Activated gamma-delta T cell treated with Interleukin-2 at 50 U/mL for 16 hours (primary cell): ENCODE measurements around the gene TMEM243.
A peak's percentile ranks its signal among the peaks of the same experiment; 100 is the strongest.
"Not testable (repeated sequence)": the region's sequence is repeated elsewhere in the genome, so short reads cannot be mapped to it uniquely, and the experiment has no call there.

Source experiments
- DNase-seq: peaks from one replicate; pipeline ENCODE4 v3.0.0-alpha.2; 2020

Gene TMEM243, protein sequence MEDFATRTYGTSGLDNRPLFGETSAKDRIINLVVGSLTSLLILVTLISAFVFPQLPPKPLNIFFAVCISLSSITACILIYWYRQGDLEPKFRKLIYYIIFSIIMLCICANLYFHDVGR

DNA sequence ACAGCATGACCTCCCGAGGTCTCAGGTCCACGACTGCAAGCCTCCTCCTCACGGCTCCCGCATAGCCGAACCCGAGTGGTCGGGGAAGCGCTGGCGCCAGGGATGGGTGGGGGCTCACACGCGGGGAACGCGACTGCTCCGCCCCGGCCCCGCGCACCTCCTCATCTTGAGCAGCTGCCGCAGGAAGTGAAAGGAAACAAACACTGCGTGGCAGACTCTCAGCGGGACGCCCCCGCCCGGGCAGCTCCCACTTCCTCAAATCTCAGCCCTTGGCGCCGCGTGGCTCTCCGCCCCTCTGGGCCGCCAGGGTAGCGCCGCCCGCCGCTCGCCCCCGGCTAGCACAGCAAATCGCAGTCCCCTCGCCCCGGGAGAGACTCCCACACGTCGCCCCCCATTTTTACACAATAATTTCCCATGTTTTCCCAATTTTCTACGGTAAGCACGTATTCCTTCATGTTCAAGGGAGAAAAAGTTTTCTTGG, at the start of gene TMEM243:
TSS of gene TMEM243 (minus strand) at position 188 of the 481 bp plus-strand sequence. CDS start 229 bp downstream, outside the sequence.
- DNase-seq = peak; percentile 78

DNA sequence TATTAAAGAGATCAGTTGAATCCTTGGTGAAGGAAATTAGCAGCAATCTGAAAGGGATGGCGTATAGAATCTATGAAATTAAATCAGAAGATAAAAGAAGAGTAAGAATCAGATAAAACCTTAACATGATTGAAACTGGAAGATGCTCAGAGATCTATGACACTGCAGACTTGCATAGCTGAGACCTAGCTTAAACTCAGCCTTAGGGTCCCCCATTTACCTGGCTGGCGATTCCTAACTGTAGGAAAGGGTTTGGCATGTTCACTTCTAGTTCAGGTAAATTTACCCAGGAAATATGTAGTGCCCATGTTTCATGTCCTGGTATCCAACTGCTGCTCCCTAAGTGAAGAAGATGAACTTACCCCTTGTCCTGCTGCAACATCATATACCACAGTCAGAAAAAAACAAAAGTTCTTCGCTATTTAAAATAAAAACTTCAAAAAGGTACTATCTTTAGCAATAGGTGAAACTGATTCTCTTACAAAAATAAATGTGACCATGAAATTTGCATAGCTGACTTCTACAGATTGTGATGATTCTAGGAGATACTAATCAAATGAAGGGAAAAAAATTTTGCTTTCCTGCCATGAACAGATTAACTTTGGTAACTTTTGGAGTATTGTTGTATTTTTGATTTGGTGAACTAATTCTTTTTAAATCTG, 47.8 kb upstream of the TMEM243 start:
- DNase-seq = no peak

DNA sequence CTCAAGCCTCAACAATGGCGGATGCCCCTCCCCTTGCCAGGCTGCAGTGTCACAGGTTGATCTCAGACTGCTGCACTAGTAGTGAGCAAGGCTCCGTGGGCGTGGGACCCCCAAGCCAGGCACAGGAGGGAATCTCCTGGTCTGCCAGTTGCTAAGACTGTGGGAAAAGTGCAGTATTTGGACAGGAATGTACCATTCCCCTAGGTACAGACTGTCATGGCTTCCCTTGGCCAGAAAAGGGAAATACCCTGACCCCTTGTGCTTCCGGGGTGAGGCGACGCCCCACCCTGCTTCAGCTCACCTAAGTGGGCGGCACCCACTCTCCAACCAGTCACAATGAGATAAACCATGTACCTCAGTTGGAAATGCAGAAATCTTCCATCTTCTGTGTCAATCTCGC, 44.0 kb upstream of the TMEM243 start:
- no peak for DNase-seq

DNA sequence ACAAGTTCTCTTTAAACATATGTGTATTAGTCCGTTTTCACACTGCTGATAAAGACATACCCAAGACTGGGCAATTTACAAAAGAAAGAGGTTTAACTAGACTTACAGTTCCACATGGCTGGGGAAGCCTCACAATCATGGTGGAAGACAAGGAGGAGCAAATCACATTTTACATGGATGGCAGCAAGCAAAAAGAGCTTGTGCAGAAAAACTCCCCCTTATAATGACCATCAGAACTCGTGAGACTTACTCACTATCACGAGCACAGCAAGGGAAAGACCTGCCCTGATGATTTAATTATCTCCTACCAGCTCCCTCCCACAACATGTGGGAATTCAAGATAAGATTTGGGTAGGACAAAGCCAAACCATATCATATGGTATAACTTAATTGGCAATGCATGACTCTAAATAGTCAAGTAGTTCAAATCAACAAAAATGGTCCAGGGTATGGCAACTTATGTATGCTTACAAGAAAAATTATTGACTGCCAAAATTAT, 34.1 kb upstream of the TMEM243 start:
- no peak for DNase-seq

DNA sequence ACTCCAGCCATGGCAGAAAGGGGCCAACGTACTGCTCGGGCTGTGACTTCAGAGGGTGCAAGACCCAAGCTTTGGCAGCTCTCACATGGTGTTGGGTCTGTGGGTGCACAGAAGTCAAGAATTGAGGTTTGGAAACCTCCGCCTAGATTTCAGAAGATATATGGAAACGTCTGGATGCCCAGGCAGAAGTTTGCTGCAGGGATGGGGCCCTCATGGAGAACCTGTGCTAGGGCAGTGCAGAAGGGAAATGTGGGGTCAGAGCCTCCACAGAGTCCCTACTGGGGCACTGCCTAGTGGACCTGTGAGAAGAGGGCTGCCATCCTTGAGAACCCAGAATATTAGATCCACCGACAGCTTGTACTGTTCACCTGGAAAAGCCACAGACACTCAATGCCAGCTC, 26.1 kb upstream of the TMEM243 start:
- not testable (repeated sequence) for DNase-seq

DNA sequence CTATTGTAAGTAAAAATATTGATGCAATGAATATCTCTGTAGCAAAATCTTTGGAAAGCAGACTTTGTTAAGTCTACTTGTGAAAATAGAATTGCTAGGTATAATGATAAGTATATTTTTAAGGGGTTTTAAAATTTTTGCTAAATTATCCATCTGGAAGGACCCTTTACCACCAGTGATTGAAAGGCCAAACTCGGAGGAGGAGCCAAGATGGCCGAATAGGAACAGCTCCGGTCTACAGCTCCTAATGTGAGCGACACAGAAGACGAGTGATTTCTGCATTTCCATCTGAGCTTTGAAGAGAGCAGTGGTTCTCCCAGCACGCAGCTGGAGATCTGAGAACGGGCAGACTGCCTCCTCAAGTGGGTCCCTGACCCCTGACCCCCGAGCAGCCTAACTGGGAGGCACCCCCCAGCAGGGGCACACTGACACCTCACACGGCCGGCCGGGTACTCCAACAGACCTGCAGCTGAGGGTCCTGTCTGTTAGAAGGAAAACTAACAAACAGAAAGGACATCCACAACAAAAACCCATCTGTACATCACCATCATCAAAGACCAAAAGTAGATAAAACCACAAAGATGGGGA, 19.0 kb upstream of the TMEM243 start:
- not testable (repeated sequence) for DNase-seq

DNA sequence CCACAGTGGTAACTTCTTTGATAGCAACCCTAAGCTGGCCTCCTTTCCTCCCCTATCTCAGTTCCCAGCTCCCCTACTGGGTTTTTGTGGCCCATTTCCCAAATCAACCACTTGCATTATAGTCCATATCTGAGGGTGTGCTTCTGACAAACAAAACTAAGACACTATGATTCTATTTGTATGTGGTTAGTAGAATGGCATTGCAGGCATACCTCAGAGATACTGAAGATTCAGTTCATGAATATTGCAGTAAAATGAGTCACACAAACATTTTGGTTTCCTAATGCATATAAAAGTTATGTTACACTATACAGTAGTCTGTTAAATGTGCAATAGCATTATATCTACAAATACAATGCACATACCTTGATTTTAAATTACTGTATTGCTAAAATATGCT, 15.4 kb upstream of the TMEM243 start:
- no peak for DNase-seq

DNA sequence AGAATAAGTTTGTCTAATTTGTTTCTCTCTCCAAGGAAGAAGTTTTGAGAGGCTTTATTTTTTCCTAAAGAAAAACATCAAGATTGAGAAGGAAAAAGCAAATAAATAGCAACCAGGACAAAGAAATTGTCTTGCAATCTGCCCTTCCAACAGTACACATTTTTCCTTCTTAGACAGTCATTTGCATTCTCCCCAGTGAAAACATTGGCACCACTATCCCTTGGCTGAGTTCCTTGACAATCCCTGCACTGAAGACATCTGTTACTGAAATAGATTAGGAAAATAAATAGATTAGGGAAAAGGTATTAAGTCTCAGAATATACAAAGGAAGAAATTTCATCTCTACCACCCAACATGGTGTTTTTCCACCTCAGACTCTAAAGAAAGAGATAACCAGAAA, 12.2 kb upstream of the TMEM243 start:
- DNase-seq = no peak

DNA sequence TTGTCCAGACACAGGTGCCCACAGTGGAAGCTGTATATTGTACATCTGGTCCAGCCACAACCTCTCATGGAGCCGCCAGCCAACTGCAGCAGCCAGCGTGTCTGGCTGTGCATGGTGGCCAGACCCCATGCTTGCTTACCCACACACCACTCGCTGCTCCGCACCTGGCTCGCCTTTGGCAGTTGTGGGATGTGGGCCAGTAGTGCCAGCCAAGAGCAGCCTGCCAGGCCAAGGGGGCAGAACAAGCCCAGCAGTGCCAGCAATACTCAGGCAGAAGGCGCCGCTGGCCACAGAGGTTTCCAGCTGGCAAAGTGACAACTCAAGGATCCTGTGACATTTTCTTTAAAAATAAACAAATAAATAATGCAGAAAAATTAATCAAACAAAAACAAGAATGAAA, 11.7 kb upstream of the TMEM243 start:
- DNase-seq = no peak

DNA sequence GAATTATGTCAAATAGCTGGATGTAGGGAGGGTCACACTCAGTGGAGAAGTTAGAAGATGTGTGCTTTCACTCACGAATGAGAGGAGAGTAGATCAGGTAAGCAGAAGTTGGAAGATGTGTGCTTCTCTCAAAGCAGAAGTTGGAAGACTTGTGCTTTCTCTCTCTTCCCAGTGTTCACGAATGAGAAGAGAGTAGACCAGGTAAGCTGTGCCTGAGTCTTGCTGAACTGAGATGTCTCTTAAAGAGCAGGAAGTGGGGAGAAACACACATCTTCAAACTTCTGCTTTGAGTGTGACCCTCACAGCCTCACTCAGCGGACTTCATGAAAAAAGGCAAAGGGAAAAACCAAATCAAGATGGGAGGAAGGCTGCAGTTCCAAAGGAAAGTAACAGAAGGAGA, 7.0 kb upstream of the TMEM243 start:
- DNase-seq = no peak

DNA sequence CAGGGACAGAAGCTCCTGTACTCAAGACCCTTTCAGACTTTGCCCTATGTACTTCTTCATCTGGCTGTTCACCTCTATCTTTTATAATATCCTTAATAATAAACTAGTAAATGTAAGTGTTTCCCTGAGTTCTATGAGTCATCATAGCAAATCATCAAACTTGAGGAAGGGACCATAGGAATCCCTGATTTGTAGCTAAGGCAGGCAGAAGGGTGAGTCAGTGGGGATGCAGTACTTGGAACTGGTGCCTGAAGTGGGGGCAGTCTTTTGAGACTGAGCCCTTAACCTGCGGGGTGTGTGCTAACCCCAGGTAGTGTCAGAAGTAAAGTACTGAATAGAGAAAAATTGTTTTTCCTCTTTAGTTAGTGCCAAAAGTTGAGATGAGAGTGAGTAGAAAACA, 6.2 kb upstream of the TMEM243 start:
- no peak for DNase-seq

DNA sequence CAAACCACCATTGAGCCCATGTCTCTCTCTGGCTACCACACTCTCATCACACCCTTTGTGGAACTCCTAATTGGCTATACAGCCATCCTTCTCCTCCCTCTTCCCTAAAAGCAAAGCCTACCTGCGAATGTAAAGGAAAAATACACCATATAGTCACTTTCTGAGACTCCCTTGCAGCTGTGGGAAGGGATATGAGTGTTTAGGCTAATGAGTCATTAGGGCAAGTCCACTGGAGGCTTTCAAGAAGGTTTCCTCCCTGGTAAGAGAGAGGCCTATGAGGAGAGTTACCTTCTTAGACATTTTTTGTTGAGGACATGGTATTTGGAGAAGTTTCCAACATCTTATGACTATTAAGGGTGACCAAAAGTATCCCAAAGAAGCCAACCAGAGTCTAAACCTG, 4.1 kb upstream of the TMEM243 start:
- no peak for DNase-seq

DNA sequence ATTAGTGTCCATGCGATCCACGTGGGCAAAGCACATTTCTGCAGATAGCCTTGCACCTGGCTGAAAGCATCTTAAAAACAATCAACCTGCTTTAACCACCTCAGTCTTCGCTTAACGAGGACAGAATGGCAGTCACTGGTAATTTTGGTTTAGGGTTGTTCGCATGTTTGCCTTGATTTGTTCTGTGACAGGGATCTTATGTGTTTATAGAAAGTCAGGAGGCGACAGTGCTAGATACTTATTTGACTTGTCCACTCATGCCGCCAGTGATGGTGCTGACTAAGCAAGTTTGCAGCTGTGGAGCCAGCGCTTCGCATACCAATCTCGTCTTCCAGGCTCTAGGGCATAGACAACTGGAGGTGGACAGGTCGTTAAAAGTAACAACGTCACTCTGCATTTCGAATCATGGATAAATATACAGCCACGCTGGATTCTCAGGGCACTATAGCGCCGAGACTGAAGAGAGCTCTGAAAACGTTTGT, 1.2 kb upstream of the TMEM243 start:
- DNase-seq = no peak

DNA sequence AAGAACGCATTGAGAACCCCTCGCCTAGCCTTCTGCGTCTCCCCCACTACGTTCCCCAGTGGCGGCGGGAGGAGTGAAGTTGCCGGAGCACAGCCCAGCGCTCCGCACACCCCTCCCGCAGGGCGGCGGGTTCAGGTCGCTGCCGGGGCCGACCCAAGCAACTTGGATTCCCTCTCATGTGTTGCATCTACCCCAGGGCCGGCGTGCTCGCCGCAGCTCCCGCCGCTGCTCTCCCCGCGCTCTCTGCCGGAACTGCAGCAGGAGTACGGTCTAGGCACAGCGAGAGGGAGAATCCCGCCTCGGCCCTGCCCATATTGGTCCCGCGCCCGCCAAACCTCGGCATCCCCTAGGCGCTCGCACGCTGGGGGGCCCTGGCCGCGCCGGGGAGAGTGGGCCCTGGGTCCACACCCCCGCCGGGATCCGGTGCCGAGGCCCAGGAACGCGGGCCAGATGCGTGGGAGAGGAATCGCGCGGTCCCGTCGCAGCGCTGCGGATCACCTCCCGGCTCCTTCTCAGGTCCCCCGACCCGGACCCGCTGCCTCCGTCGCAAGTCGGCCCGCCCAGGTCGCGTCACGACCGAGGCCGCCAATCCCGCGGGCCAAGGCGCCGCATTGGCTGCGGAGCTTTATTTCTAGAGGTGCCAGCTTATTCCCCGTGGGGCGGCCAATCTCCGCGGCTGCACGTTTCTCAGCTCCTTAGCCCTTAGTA, 648 bp upstream of the TMEM243 start:
- DNase-seq = peak; percentile 73

DNA sequence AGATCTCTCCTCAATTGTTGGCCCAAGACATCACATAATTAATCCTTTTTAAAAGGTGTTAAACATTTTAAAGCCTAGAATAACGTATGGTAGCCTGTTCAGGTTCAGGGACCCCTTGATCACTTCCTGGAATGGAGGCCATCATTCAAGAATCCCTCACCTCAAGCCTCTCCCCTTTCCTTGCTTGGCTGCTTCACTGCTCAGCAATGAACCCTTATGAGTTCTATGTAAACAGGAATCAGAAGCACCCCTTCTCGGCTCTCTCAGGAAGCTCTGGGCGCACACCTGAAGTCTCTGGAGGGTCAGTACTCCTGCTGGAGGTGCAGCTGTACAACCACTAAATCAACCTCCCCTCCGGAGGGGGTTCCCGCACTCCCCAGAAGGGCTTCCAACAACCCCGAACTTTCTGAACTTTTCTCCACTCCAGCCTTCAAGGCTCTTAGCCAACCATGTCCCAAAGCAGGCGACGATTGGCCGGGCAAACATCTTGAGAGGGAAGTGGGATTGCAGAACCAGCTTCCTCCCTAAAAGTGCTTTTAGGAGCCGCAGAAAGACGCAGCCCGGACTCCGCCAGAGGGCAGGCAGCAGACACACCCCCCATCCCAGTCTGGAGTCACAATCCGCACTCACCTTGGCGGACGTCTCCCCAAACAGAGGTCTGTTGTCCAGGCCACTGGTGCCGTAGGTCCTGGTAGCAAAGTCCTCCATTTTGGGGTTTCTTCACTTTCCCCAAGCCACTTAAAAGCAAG, 562 bp downstream of the TMEM243 start:
- DNase-seq = peak; percentile 14

DNA sequence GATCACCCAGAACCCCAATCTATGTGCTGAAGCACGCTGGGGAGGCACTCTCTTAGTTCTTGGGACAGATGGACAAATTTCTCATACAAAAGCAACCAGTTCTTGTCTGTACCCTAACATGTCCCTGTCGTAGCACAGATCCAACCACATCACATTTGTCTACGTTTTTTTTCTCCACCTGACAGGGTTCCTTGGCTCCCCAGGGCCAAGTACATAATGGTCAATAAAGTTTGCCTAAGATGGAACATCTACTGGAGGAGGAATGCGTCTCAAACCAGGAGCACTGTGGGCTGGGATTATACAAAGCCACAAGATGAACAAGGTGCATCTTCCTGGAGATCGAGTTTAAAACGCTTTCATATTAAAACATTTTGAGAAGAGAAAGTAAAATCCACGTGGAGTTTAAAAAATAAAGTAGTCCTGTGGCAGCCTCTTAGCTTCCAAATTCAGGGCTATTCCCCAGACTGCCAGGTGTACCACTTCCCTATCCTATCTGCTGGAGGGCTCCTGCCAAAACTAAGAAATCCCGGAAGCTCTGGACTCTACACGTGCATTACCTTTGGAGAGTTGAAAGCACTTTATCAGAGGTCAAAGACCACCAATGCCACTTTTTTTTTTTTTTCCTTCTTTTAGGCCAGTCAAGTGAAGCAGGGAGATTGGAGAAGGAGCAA, 1.4 kb downstream of the TMEM243 start:
- no peak for DNase-seq

DNA sequence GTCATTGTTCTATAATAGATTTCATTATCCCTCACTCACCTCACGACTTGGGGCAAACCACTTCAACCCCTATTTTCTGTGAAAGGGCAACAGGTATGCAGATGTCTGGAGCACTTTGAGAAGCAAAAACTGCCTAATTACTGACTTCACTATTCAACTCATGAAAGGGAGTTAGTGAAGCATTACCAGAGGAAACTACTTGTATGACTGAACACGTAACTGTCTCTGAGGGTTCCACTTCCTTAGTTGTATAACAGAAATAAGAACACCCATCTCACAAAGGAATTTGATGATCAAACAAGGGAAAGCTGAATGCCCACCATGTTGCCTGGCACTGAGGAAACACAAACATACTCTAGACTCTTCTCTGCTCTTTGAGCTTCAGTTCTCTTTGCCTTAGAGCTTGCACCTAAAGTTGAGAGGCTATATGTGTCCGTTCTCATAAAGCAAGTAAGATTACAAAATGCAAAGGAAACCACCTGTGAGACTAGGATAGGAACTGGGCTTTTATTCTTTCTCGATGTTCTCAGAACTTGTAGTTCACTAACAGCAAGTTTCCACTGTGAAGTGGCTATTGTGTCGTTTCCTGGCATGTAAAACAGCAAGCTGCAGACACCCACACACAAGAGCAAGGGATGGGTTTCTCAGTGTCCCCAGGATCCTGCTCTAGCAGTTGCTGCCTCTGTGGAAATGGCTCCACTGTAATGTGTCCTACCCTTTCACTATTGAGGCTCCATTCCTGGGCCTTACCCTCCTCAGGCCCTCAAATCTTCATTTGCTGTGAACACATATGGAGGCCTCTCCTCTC, 2.6 kb downstream of the TMEM243 start:
- DNase-seq = no peak

DNA sequence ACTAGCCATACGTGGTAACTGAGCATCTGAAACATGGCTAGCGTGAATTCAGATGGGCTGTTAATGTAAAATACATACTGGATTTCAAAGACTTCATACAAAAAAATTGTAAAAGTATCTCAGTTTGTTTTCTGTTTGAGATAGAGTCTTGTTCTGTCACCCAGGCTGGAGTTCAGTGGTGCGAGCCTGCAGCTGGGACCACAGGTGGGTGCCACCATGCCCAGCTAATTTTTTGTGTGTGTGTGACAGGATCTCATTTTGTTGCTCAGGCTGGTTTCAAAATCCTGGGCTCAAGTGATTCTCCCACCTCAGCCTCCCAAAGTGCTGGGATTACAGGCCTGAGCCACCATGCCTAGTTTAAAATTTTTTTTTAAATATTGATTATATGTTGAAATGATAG, 4.5 kb downstream of the TMEM243 start:
- no peak for DNase-seq

DNA sequence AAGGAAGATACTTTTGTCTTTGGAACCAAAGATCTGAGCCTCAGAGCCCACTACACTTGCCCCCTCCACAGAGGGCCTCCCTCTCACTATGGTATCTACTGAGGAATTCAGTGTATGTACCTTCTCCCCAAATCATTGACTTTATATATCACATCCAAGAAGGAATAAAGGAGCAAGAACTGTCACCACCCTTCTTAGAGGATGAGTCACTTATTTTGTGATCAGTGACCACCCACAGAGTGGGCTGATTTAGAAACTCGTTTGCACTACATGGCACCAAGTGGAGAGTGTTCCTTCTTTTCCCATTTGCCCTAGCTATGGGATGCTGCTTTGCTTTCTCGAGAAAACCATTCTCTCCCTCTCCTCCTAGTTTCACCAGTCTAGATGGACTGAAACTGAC, 5.7 kb downstream of the TMEM243 start:
- DNase-seq = no peak

DNA sequence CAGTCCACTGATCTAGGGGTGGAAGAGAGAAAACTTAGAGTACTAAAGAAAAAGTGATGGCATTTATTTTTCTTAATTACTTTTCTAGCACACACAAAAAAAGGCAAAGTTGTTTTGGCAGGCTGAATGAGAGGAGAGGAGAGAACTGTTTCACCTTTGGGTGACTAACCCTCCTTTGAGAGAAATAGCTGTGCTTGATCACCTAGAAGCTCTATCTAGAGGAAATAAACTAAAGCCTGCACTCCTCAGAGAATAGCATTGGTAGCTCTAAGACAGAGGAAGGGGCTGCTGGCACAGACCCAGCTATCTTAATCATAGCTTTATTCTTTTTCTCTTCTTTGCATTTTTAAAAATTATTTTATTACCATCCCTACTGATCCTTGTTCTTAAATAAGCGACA, 6.3 kb downstream of the TMEM243 start:
- DNase-seq = no peak

DNA sequence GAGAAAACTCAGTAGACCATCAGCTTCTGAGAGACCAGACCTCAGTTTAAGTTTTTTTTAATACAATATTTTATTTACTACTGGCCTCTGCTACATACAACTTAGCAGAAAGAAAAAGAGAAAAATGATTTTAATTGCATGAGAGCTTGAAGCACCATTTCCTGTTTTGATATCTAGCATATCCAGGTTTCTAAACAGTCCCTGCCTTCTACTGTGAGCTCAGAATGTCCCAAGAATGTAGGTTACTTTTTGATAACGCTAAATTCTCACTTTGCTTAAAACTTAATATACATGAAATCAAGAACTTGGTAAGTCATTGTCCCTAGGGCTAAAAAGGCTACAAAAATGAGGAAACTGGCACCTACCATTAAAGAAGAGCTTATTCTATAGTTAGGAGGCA, 7.0 kb downstream of the TMEM243 start:
- no peak for DNase-seq
